Lower leg skin (tissue), 3 donors: ENCODE results near the gene HP1BP3.

Source experiments
- CTCF ChIP-seq, 3 donors: fragments of 450-650 bp; IDR thresholded peaks; one replicate each; pipeline ENCODE4 v1.5.1; 2016; ENCODE audit warnings: antibody characterized with exemption in 3 of 3, mild to moderate bottlenecking in 3 of 3, moderate library complexity in 2 of 3
- POLR2A ChIP-seq, 2 donors: fragments of 450-650 bp; IDR thresholded peaks; one replicate each; pipeline ENCODE4 v1.6.1; 2016 to 2017; ENCODE audit warnings: antibody characterized with exemption in 2 of 2, mild to moderate bottlenecking in 1 of 2, moderate library complexity in 1 of 2

- TF ChIP-seq CTCF (IDR thresholded peaks at IDR 0.05) = no peak
- TF ChIP-seq POLR2A (IDR thresholded peaks at IDR 0.05) = no peak
Measured at GRCh38 chr1:20790785-20791184, 3.7 kb upstream of the HP1BP3 start.
